IMR-90 (cell line): Measurements from ENCODE around the gene SLC12A1. TPM values are rescaled to one million over a fixed set of nuclear protein-coding genes. Genes with fewer than 3 reads are reported as not detected.

Experiments
- ATAC-seq: fragments of 200-7000 bp; cut with Tn5 transposase; 2 replicates; pipeline ENCODE4 v1.9.1; 2020; ENCODE audit warnings: low read depth, mild to moderate bottlenecking, moderate library complexity
- BruUV-seq: library from RNA; stranded (reverse); fragments of 400-500 nt; replicated peaks from 2 replicates; lab custom pipeline; 2021; lab: Mats Ljungman, UMichigan
- CTCF ChIA-PET: fragments of 300-600 bp; formaldehyde crosslinking; extraction: SDS; loops from one replicate; lab custom pipeline; 2021; ENCODE audit warnings: antibody characterized with exemption; lab: Yijun Ruan, JAX
- POLR2A ChIA-PET: fragments of 300-600 bp; sonication (Branson Sonifier 250); formaldehyde crosslinking; loops from one replicate; lab custom pipeline; 2022; ENCODE audit warnings: antibody characterized with exemption; ENCODE audit not compliant: unreplicated experiment; lab: Charles Lee
- DNase-seq: peaks from one replicate; pipeline ENCODE4 v3.0.0; 2013
- H2AFZ ChIP-seq: replicated peaks from 2 replicates; pipeline ENCODE3; 2013; ENCODE audit warnings: low read length, mild to moderate bottlenecking; ENCODE audit not compliant: poor library complexity
- H2AK5ac ChIP-seq: 2 replicates; pipeline ENCODE4 v1.6.1; 2013; ENCODE audit warnings: low read depth, low read length, inconsistent platforms
- H2AK9ac ChIP-seq: replicated peaks from 2 replicates; pipeline ENCODE3; 2013; ENCODE audit warnings: mild to moderate bottlenecking, low read depth, low read length, moderate library complexity; ENCODE audit not compliant: poor library complexity
- H2BK120ac ChIP-seq: 2 replicates; pipeline ENCODE4 v1.6.1; 2013; ENCODE audit warnings: low read depth, low read length, inconsistent platforms
- H2BK15ac ChIP-seq: 3 replicates; pipeline ENCODE4 v1.6.1; 2013; ENCODE audit warnings: low read depth, low read length, inconsistent platforms
- H2BK20ac ChIP-seq: 2 replicates; pipeline ENCODE4 v1.6.1; 2013; ENCODE audit warnings: low read depth, mild to moderate bottlenecking, inconsistent platforms, low read length, moderate library complexity
- H2BK5ac ChIP-seq: 2 replicates; pipeline ENCODE4 v1.6.1; 2013; ENCODE audit warnings: mild to moderate bottlenecking, low read depth, low read length, inconsistent platforms; ENCODE audit not compliant: poor library complexity, severe bottlenecking
- H3K14ac ChIP-seq: replicated peaks from 2 replicates; pipeline ENCODE4 v1.6.1; 2013; ENCODE audit warnings: low read depth, low read length, inconsistent platforms
- H3K18ac ChIP-seq: 2 replicates; pipeline ENCODE4 v1.6.1; 2013; ENCODE audit warnings: low read depth, low read length, control low read depth
- H3K23ac ChIP-seq: 2 replicates; pipeline ENCODE4 v1.6.1; 2013; ENCODE audit warnings: low read depth, low read length, inconsistent platforms
- H3K27ac ChIP-seq: 2 replicates; pipeline ENCODE4 v1.5.1; 2013; ENCODE audit warnings: mild to moderate bottlenecking, control low read depth, low read length; ENCODE audit not compliant: insufficient read depth
- H3K27me3 ChIP-seq: 2 replicates; pipeline ENCODE4 v1.6.1; 2013; ENCODE audit warnings: low read length; ENCODE audit not compliant: control insufficient read depth, insufficient read depth
- H3K36me3 ChIP-seq: 2 replicates; pipeline ENCODE4 v1.6.1; 2013; ENCODE audit warnings: low read length, mixed read lengths; ENCODE audit not compliant: control insufficient read depth, insufficient read depth
- H3K4ac ChIP-seq: 2 replicates; pipeline ENCODE4 v1.6.1; 2013; ENCODE audit warnings: low read depth, low read length, inconsistent platforms
- H3K4me1 ChIP-seq: 2 replicates; pipeline ENCODE4 v1.6.1; 2013; ENCODE audit warnings: low read length, mixed read lengths; ENCODE audit not compliant: control insufficient read depth, insufficient read depth
- H3K4me2 ChIP-seq: 2 replicates; pipeline ENCODE4 v1.6.1; 2013; ENCODE audit warnings: low read depth, mild to moderate bottlenecking, control low read depth, low read length, moderate library complexity
- H3K4me3 ChIP-seq: 2 replicates; pipeline ENCODE4 v1.5.1; 2013; ENCODE audit warnings: low read depth, mild to moderate bottlenecking, control low read depth, low read length, moderate library complexity; ENCODE audit not compliant: insufficient read depth
- H3K56ac ChIP-seq: 2 replicates; pipeline ENCODE4 v1.6.1; 2013; ENCODE audit warnings: low read length, inconsistent platforms; ENCODE audit not compliant: insufficient read depth; ENCODE audit errors: extremely low read depth
- H3K79me1 ChIP-seq, 2 experiments: 2 replicates each; pipeline ENCODE4 v1.6.1; 2013; ENCODE audit warnings: low read length in 2 of 2, inconsistent platforms in 1 of 2, low read depth in 1 of 2
- H3K9ac ChIP-seq: 2 replicates; pipeline ENCODE4 v1.6.1; 2013; ENCODE audit warnings: low read depth, low read length, control low read depth
- H3K9me1 ChIP-seq: 2 replicates; pipeline ENCODE4 v1.6.1; 2013; ENCODE audit warnings: low read length, inconsistent platforms; ENCODE audit not compliant: insufficient read depth
- H3K9me3 ChIP-seq: 2 replicates; pipeline ENCODE4 v1.6.1; 2013; ENCODE audit warnings: low read length; ENCODE audit not compliant: control insufficient read depth, insufficient read depth
- H4K20me1 ChIP-seq: 2 replicates; pipeline ENCODE4 v1.6.1; 2013; ENCODE audit warnings: low read length, inconsistent platforms; ENCODE audit not compliant: insufficient read depth
- H4K5ac ChIP-seq: 2 replicates; pipeline ENCODE4 v1.6.1; 2013; ENCODE audit warnings: mild to moderate bottlenecking, low read depth, low read length, control low read depth
- H4K8ac ChIP-seq, 2 experiments: 2 replicates each; pipeline ENCODE4 v1.6.1; 2013; ENCODE audit warnings: low read depth in 2 of 2, low read length in 2 of 2, control low read depth in 1 of 2, inconsistent platforms in 1 of 2
- H4K91ac ChIP-seq: 2 replicates; pipeline ENCODE4 v1.6.1; 2013; ENCODE audit warnings: low read depth, low read length, inconsistent platforms; ENCODE audit not compliant: insufficient read depth
- BHLHE40 ChIP-seq: fragments of 150-350 bp; IDR thresholded peaks from 2 replicates; pipeline ENCODE4 v1.6.1; 2016; ENCODE audit warnings: mild to moderate bottlenecking, low read depth, low read length
- CHD1 ChIP-seq: IDR thresholded peaks from 2 replicates; pipeline ENCODE4 v1.6.1; 2012; ENCODE audit warnings: low read depth, low read length, improper control_type of control experiment
- ELK1 ChIP-seq: fragments of 150-350 bp; IDR thresholded peaks from 2 replicates; pipeline ENCODE4 v1.6.1; 2016; ENCODE audit warnings: low read depth, mild to moderate bottlenecking, low read length, moderate library complexity, borderline replicate concordance
- FOS ChIP-seq: fragments of 150-350 bp; IDR thresholded peaks from 2 replicates; pipeline ENCODE4 v1.6.1; 2016; ENCODE audit warnings: low read depth, low read length
- MAZ ChIP-seq: IDR thresholded peaks from 2 replicates; pipeline ENCODE4 v1.6.1; 2012; ENCODE audit warnings: low read depth, mild to moderate bottlenecking, low read length, improper control_type of control experiment, moderate library complexity, borderline replicate concordance
- MXI1 ChIP-seq: IDR thresholded peaks from 2 replicates; pipeline ENCODE4 v1.6.1; 2012; ENCODE audit warnings: low read depth, mild to moderate bottlenecking, low read length, moderate library complexity, borderline replicate concordance
- NFE2L2 ChIP-seq: fragments of 150-350 bp; IDR thresholded peaks from 2 replicates; pipeline ENCODE4 v1.6.1; 2016; ENCODE audit warnings: low read depth, mild to moderate bottlenecking, low read length
- RAD21 ChIP-seq: IDR thresholded peaks from 2 replicates; pipeline ENCODE4 v1.6.1; 2012; ENCODE audit warnings: low read length, improper control_type of control experiment
- USF2 ChIP-seq: fragments of 150-350 bp; IDR thresholded peaks from 2 replicates; pipeline ENCODE4 v1.6.1; 2017; ENCODE audit warnings: mild to moderate bottlenecking, antibody characterized with exemption, low read length, low read depth
- whole genome bisulfite sequencing, 2 experiments: methylation state at CpG; one replicate each; pipeline versions ENCODE4 v1.1.5 to v1.1.7; 2013; ENCODE audit warnings: missing lambda C conversion rate in 2 of 2; ENCODE audit not compliant: insufficient read length in 1 of 2; ENCODE audit errors: extremely low coverage in 2 of 2; 5-methylcytosine and 5-hydroxymethylcytosine counted together
- dilution Hi-C: fragments of 300-500 bp; cut with HindIII; formaldehyde crosslinking; loops from one replicate; pipeline ENCODE4 v1.14.3; 2018; ENCODE audit warnings: low sequenced_read_pairs; ENCODE audit not compliant: unreplicated experiment
- in situ Hi-C: fragments of 300-500 bp; cut with MboI; formaldehyde crosslinking; loops from 3 replicates; pipeline ENCODE4 v1.14.3; 2019; ENCODE audit warnings: low sequenced_read_pairs, inconsistent platforms, mixed read lengths
- intact Hi-C: fragments of 100-400 bp; cut with micrococcal nuclease; formaldehyde crosslinking; loops from 2 replicates; pipeline ENCODE4 v1.10.0; 2022
- polyA plus RNA-seq, 3 experiments: library from polyadenylated mRNA; depleted of rRNA; stranded (reverse); fragments of >200 nt; gene quantifications; 2 replicates each; pipeline ENCODE4 v1.2.3, GENCODE V29; 2012; ENCODE audit warnings: low replicate concordance in 1 of 3
- total RNA-seq: library from RNA; depleted of rRNA; stranded (reverse); fragments of >200 nt; gene quantifications from 2 replicates; pipeline ENCODE4 v1.2.3, GENCODE V29; 2012

The SLC12A1 gene
- total and polyA plus RNA-seq, 2 of the 4 experiments (the other 2 are of a cell fraction), result not detected

DNA sequence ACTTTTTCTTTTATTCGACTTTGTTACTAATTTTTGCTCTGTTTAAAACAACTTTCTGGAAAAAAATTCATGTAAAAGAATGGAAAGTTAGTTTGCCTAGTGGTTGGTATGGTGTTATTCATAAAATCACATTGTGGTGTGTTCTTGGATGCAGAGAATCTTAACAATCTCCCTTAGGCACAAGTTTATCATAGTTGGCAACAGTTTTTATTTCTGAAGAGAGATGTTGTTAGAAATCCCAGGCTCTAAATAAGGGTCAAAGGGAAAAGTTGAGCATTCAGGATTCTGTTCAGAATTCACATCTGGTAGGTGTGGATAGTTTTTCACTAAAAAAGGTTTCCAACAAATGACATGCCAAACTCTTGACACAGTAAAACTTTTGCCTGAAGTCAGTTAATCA, 131.5 kb downstream of the SLC12A1 start:
- H3K9me3 ChIP-seq, result no peaks in the 10 kb centered on the region
- H4K8ac ChIP-seq, result no peak overlapping the region
- 0 out of 2 replicates have a peak, but pooled peaks cover under 1% of the 10 kb centered on the region for H4K20me1 ChIP-seq
- peaks cover 4% of the 10 kb centered on the region for H3K9me1 ChIP-seq
- H4K91ac ChIP-seq, result no peak overlapping the region
- H3K4me2 ChIP-seq, result no peak overlapping the region
- H2AK5ac ChIP-seq, result no peak overlapping the region
- no peak overlapping the region for H3K23ac ChIP-seq
- no peak overlapping the region for H3K4ac ChIP-seq
- no TSS peak for BruUV-seq
- H2BK5ac ChIP-seq, result no peak overlapping the region
- no peaks in the 10 kb centered on the region for H3K27me3 ChIP-seq
- in situ Hi-C loops (no loop called here), intact Hi-C loops (no loop called here), dilution Hi-C loops (no loop called here)
- DNase-seq, result no peak
- H3K27ac ChIP-seq, result no peak overlapping the region
- CTCF ChIA-PET, result interaction anchor here (0.9 kb wide), 1 partner anchor 37 kb away, joined by 4 read pairs; no protein-coding TSS in a partner anchor
- H3K56ac ChIP-seq, result no peak overlapping the region
- H3K4me1 ChIP-seq, result peaks cover 1% of the 10 kb centered on the region; the same call in 1 of the 2 replicates
- no peak for ATAC-seq
- peaks cover 18% of the 10 kb centered on the region for H3K36me3 ChIP-seq
- H2BK15ac ChIP-seq, result no peak overlapping the region
- no peak overlapping the region for H2AK9ac ChIP-seq
- no peak overlapping the region for H3K14ac ChIP-seq
- WGBS, 2 experiments, result no CpG with 5 or more reads among the region's 1 CpG
- no peak overlapping the region for H3K9ac ChIP-seq
- no peak overlapping the region for H2AFZ ChIP-seq
- no peak overlapping the region for H3K4me3 ChIP-seq
- H2BK20ac ChIP-seq, result no peak overlapping the region
- H2BK120ac ChIP-seq, result no peak overlapping the region
- peaks cover 2 to 23% of the 10 kb centered on the region in 2 experiments; a peak in 3 of 4 replicates for H3K79me1 ChIP-seq
- no peak for TF ChIP-seq MXI1
- TF ChIP-seq BHLHE40, result no peak
- no peak for TF ChIP-seq USF2
- no peak for TF ChIP-seq MAZ
- TF ChIP-seq ELK1, result no peak
- no peak for TF ChIP-seq FOS
- TF ChIP-seq CHD1, result no peak
- no peak for TF ChIP-seq RAD21
- no peak for TF ChIP-seq NFE2L2
- H3K18ac ChIP-seq, result no peak overlapping the region
- POLR2A ChIA-PET, result no interaction called here
- no peak overlapping the region for H4K5ac ChIP-seq
